ENCODE data around the gene MOB3B.

MOB3B gene

GRCh38 chr9:27276193-27277030 lies 253.2 kb downstream of the MOB3B start:
- DNase-seq (ENCODE audit: low spot score) = peak; percentile 59

All from putamen (tissue), 1 donor.